Measurements from ENCODE around the gene MYO18B.

The MYO18B gene

GRCh38 chr22:25900390-25900789 lies 158.4 kb downstream of the MYO18B start:
- DNase-seq (ENCODE audit: low read depth): no peak
- no peak overlapping the region for H3K4me3 ChIP-seq (ENCODE audit: low read depth, low read length)

GRCh38 chr22:25900880-25901279 lies 158.9 kb downstream of the MYO18B start:
- no peak for TF ChIP-seq POLR2A (IDR thresholded peaks at IDR 0.05; ENCODE audit: extremely low read depth, insufficient read length)
- no peak for TF ChIP-seq MAX (IDR thresholded peaks at IDR 0.05; ENCODE audit: low read depth, low read length)
- no peak for TF ChIP-seq CTCF (IDR thresholded peaks at IDR 0.05; ENCODE audit: low read depth, low read length)
- no peak for TF ChIP-seq MYC (IDR thresholded peaks at IDR 0.05; ENCODE audit: low read depth, low read length)
- DNase-seq (ENCODE audit: low read depth): peak; percentile 2
- no peak overlapping the region for H3K4me3 ChIP-seq (ENCODE audit: low read depth, low read length)

More at GRCh38 chr22:25900390-25900789, 158.4 kb downstream of the MYO18B start:
- TF ChIP-seq CTCF (IDR thresholded peaks at IDR 0.05; ENCODE audit: low read depth, low read length): no peak
- no peak for TF ChIP-seq POLR2A (IDR thresholded peaks at IDR 0.05; ENCODE audit: extremely low read depth, insufficient read length)
- TF ChIP-seq MYC (IDR thresholded peaks at IDR 0.05; ENCODE audit: low read depth, low read length): no peak
- TF ChIP-seq MAX (IDR thresholded peaks at IDR 0.05; ENCODE audit: low read depth, low read length): no peak

GRCh38 chr22:25902402-25902801 lies 160.4 kb downstream of the MYO18B start:
- DNase-seq (ENCODE audit: low read depth): no peak
- TF ChIP-seq MAX (IDR thresholded peaks at IDR 0.05; ENCODE audit: low read depth, low read length): no peak
- no peak for TF ChIP-seq POLR2A (IDR thresholded peaks at IDR 0.05; ENCODE audit: extremely low read depth, insufficient read length)
- no peak for TF ChIP-seq CTCF (IDR thresholded peaks at IDR 0.05; ENCODE audit: low read depth, low read length)
- TF ChIP-seq MYC (IDR thresholded peaks at IDR 0.05; ENCODE audit: low read depth, low read length): no peak
- no peak overlapping the region for H3K4me3 ChIP-seq (ENCODE audit: low read depth, low read length)

- no peak for TF ChIP-seq MYC (IDR thresholded peaks at IDR 0.05; ENCODE audit: low read depth, low read length)
- no peak for TF ChIP-seq POLR2A (IDR thresholded peaks at IDR 0.05; ENCODE audit: extremely low read depth, insufficient read length)
- TF ChIP-seq MAX (IDR thresholded peaks at IDR 0.05; ENCODE audit: low read depth, low read length): no peak
- TF ChIP-seq CTCF (IDR thresholded peaks at IDR 0.05; ENCODE audit: low read depth, low read length): peak; percentile 53
- no peak overlapping the region for H3K4me3 ChIP-seq (ENCODE audit: low read depth, low read length)
- peak; percentile 10 for DNase-seq (ENCODE audit: low read depth)
Measured at GRCh38 chr22:25903294-25903693, 161.3 kb downstream of the MYO18B start.

GRCh38 chr22:25908212-25908611 lies 166.2 kb downstream of the MYO18B start:
- DNase-seq (ENCODE audit: low read depth): no peak
- TF ChIP-seq POLR2A (IDR thresholded peaks at IDR 0.05; ENCODE audit: extremely low read depth, insufficient read length): no peak
- no peak for TF ChIP-seq MAX (IDR thresholded peaks at IDR 0.05; ENCODE audit: low read depth, low read length)
- no peak for TF ChIP-seq MYC (IDR thresholded peaks at IDR 0.05; ENCODE audit: low read depth, low read length)
- no peak for TF ChIP-seq CTCF (IDR thresholded peaks at IDR 0.05; ENCODE audit: low read depth, low read length)
- no peak overlapping the region for H3K4me3 ChIP-seq (ENCODE audit: low read depth, low read length)

GRCh38 chr22:25908755-25909154 lies 166.8 kb downstream of the MYO18B start:
- no peak for DNase-seq (ENCODE audit: low read depth)
- TF ChIP-seq MAX (IDR thresholded peaks at IDR 0.05; ENCODE audit: low read depth, low read length) (no peak), MYC (IDR thresholded peaks at IDR 0.05; ENCODE audit: low read depth, low read length) (no peak), CTCF (IDR thresholded peaks at IDR 0.05; ENCODE audit: low read depth, low read length) (no peak), POLR2A (IDR thresholded peaks at IDR 0.05; ENCODE audit: extremely low read depth, insufficient read length) (no peak)
- H3K4me3 ChIP-seq (ENCODE audit: low read depth, low read length): no peak overlapping the region

Data from NB4 (cell line).